Prostate gland (tissue), 2 donors: ENCODE data around the gene CDK9. TPM values are rescaled to one million over a fixed set of nuclear protein-coding genes. Genes with fewer than 3 reads are reported as not detected.

ENCODE experiments used
- DNase-seq: peaks from one replicate; pipeline ENCODE4 v3.0.0-alpha.2; 2019; ENCODE audit warnings: low spot score
- H3K27ac ChIP-seq, 2 donors: fragments of 200-600 bp; sonication (generic); 2 replicates each; pipeline ENCODE4 v1.5.1; 2017 to 2019
- H3K27me3 ChIP-seq: fragments of 200-600 bp; sonication (generic); replicated peaks from 2 replicates; pipeline ENCODE4 v1.5.1; 2019; ENCODE audit not compliant: insufficient read depth
- H3K36me3 ChIP-seq, 2 donors: fragments of 200-600 bp; sonication (generic); 1 replicate in 1 of 2; 2 replicates in 1 of 2; pipeline versions ENCODE4 v1.5.1 to v1.8.1; 2017 to 2019
- H3K4me1 ChIP-seq: fragments of 200-600 bp; sonication (generic); replicated peaks from 2 replicates; pipeline ENCODE4 v1.5.1; 2019
- H3K4me3 ChIP-seq, 2 donors: fragments of 200-600 bp; sonication (generic); 2 replicates each; pipeline ENCODE4 v1.5.1; 2017 to 2019
- H3K9me3 ChIP-seq: fragments of 200-600 bp; sonication (generic); 2 replicates; pipeline ENCODE4 v1.5.1; 2017
- POLR2A ChIP-seq: fragments of 450-650 bp; IDR thresholded peaks from one replicate; pipeline ENCODE4 v1.6.1; 2016; ENCODE audit warnings: antibody characterized with exemption, mild to moderate bottlenecking
- POLR2AphosphoS5 ChIP-seq: sonication (generic); formaldehyde crosslinking; IDR thresholded peaks from one replicate; pipeline ENCODE4 v1.6.1; 2017; ENCODE audit warnings: antibody characterized with exemption
- WGBS: methylation state at CpG from one replicate; pipeline ENCODE4 v1.1.5; 2018; 5-methylcytosine and 5-hydroxymethylcytosine counted together
- intact Hi-C: fragments of 100-400 bp; cut with DNase I; formaldehyde crosslinking; loops from one replicate; pipeline ENCODE4 v1.14.2; 2022
- total RNA-seq, 2 donors: library from RNA; depleted of rRNA; stranded (reverse); fragments of >200 nt; gene quantifications; one replicate each; pipeline ENCODE4 v1.1.0, GENCODE V29; 2016
- TF ChIP-seq, protein P1 (sequence below), 4 experiments: fragments of 200-600 bp in 2 of 4; fragments of 450-650 bp in 2 of 4; sonication (generic) in 2 of 4; IDR thresholded peaks; 1 replicate in 3 of 4; 2 replicates in 1 of 4; pipeline ENCODE4 v1.5.1; 2016 to 2019; ENCODE audit warnings: antibody characterized with exemption in 4 of 4, mild to moderate bottlenecking in 2 of 4, moderate library complexity in 2 of 4

The CDK9 gene
- total RNA-seq, 2 donors from 2014 or later: 60.3 to 130 TPM

DNA sequence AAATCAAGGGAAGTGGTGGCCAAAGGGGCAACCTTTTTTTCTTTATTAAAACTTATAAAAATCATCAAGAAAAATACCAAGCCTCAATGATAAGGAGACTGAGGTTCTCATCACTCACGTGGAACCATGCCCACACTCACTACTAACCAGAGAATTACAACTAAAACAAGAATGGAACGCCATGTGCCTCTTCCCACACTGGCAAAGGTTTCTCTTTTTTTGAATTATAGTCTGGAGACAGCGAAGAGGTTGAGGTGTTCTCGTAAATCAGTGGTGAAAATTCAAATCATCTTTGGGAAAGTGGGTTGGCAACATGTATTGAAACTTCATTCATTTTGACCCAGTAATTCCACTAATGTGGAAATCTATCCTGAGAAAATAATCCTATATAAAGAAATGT is 36.3 kb downstream of the CDK9 start:
- TF ChIP-seq POLR2AphosphoS5 (peak; percentile 71), POLR2A (no peak)
- WGBS: 21% methylated on average over 4 of the region's 4 CpGs
- no peak for DNase-seq
- no peaks in the 10 kb centered on the region for H3K36me3 ChIP-seq
- H3K27me3 ChIP-seq: no peaks in the 10 kb centered on the region
- no peaks in the 10 kb centered on the region for H3K9me3 ChIP-seq
- H3K4me3 ChIP-seq: no peak overlapping the region
- no peaks in the 10 kb centered on the region for H3K4me1 ChIP-seq
- H3K27ac ChIP-seq: no peak overlapping the region
- intact Hi-C loops: no loop called here

DNA sequence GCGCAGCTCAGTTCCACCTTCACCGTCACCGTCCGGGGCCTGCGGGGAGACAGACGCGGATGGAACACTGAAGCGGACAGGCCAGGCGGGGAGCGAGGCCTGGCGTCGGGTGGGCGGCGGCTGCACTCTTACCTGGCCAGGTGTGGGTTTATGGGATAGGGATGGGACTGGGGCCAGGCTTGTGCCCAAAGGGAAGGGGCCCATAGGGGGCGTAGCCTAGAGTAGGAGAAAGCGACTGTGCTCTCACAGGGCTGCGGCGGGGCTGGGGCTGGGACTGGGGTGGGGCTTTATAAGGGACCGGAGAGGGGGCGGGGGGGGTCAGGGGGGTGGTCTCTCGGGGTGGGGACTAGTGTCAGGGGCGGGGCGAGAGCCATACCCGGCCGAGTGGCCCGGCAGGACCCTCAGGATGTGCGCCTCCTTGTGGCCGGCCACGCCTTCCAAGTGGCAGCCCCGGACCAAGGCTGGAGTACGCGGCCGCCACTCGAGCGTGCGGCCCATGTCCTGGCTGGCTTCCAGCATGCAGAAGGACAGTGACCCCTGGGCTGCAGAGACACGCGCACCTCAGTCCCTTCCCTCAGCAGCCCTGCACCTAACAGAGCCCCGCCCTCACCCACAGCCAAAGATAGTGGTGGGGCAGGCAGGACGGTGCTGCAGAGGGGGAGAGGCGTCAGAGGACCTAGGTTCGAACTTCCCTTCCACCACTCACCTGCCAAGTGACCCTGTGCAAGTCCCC is 39.7 kb downstream of the CDK9 start:
- no peaks in the 10 kb centered on the region for H3K9me3 ChIP-seq
- no peak for TF ChIP-seq POLR2AphosphoS5
- TF ChIP-seq, protein P1, sequence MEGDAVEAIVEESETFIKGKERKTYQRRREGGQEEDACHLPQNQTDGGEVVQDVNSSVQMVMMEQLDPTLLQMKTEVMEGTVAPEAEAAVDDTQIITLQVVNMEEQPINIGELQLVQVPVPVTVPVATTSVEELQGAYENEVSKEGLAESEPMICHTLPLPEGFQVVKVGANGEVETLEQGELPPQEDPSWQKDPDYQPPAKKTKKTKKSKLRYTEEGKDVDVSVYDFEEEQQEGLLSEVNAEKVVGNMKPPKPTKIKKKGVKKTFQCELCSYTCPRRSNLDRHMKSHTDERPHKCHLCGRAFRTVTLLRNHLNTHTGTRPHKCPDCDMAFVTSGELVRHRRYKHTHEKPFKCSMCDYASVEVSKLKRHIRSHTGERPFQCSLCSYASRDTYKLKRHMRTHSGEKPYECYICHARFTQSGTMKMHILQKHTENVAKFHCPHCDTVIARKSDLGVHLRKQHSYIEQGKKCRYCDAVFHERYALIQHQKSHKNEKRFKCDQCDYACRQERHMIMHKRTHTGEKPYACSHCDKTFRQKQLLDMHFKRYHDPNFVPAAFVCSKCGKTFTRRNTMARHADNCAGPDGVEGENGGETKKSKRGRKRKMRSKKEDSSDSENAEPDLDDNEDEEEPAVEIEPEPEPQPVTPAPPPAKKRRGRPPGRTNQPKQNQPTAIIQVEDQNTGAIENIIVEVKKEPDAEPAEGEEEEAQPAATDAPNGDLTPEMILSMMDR (IDR thresholded peaks at IDR 0.05): peak in 3 of 4 experiments; percentile 23 to 38 (median 26)
- no peaks in the 10 kb centered on the region for H3K27me3 ChIP-seq
- no peak overlapping the region for H3K27ac ChIP-seq
- peak; percentile 41 for DNase-seq
- no peaks in the 10 kb centered on the region for H3K4me1 ChIP-seq
- no peaks in the 10 kb centered on the region for H3K36me3 ChIP-seq
- intact Hi-C loops: no loop called here
- WGBS: 19% methylated on average over 41 of the region's 42 CpGs
- H3K4me3 ChIP-seq: no peak overlapping the region

DNA sequence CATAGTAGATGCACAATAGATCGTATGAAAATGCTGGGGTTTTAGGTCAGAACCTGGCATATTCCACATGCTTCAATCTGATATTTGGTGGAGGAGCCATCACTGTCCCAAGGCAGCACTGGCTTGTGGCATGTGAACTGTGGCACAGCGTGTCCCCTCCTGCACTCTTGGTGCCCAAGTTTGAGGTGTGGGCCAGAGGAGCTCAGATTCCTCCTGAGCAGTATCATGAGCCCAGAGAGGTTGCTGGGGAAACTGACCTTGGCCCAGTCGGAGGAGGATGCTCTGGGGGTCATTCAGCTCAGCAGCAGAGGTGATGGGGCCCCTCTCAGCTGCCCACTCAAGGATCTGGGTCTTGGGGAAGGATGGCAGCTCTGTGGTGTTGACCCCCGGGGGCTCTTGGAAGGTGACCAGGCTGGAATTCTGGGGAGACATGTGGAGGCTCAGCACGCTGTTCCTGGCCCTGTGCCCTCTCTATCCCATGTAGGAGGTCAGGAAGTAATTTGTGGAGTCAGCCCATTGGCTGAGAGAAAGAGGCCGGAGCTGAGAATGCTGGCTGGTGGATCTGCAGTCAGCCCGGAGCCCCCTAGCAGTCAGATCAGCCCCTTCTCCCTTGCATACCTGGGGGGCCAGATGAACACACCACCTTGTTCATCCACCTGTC is 40.5 kb downstream of the CDK9 start:
- H3K9me3 ChIP-seq: no peaks in the 10 kb centered on the region
- 56% methylated on average over 7 of the region's 7 CpGs for WGBS
- H3K4me1 ChIP-seq: no peaks in the 10 kb centered on the region
- no peak overlapping the region for H3K27ac ChIP-seq
- H3K4me3 ChIP-seq: no peak overlapping the region
- DNase-seq: no peak
- TF ChIP-seq POLR2AphosphoS5: no peak
- TF ChIP-seq, protein P1 (IDR thresholded peaks at IDR 0.05): no peak
- H3K27me3 ChIP-seq: no peaks in the 10 kb centered on the region
- intact Hi-C loops: no loop called here
- H3K36me3 ChIP-seq: no peaks in the 10 kb centered on the region

DNA sequence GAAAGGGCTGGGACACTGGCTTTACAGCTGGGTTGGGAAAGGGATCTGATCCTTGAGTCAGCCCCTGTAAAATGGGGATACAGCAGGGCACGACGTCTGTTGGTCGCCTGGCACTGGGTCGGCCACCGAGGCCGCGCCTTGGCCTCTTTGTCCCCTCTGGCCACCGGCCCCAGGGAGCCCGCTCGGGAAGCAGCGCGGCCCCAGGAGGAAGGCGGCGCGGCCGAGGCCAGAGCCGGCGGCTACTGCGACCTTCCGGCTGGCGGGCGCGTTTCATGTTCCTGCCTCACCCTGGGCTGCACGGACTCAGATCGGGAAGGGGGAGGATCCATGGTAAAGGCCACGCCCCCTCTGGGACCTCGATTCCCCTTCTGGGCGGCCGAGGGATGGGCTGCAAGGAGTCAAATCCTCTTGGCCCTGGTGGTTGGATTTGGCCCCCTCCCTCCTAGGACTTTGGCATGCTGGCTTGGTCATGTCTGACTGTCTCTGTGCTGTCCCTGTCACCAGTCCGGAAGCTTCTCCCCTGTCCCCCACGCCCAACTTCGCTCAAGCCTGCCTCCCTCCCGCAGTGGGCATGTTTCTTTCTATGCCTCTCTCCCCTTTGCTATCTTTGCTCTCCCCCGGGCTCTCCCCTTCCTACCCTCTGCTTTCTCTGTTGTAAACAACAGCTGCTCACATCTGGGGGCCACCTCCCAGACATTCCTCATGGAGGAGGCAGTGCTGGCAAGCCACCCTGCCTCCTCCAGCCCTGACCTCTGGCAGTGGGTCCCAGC is 42.6 kb downstream of the CDK9 start:
- WGBS: 9% methylated on average over 10 of the region's 34 CpGs
- peak; percentile 72 for TF ChIP-seq POLR2A
- TF ChIP-seq POLR2AphosphoS5: peak; percentile 52
- TF ChIP-seq, protein P1 (IDR thresholded peaks at IDR 0.05): peak in 1 of 4 experiments; percentile 13
- DNase-seq: peak; percentile 53
- Histone ChIP-seq H3K27ac (peak overlapping the region; percentile 57), H3K36me3 (no peaks in the 10 kb centered on the region), H3K4me3 (peak overlapping the region; percentile 15 to 16), H3K27me3 (no peaks in the 10 kb centered on the region), H3K4me1 (no peaks in the 10 kb centered on the region), H3K9me3 (no peaks in the 10 kb centered on the region)
- intact Hi-C loops: no loop called here

DNA sequence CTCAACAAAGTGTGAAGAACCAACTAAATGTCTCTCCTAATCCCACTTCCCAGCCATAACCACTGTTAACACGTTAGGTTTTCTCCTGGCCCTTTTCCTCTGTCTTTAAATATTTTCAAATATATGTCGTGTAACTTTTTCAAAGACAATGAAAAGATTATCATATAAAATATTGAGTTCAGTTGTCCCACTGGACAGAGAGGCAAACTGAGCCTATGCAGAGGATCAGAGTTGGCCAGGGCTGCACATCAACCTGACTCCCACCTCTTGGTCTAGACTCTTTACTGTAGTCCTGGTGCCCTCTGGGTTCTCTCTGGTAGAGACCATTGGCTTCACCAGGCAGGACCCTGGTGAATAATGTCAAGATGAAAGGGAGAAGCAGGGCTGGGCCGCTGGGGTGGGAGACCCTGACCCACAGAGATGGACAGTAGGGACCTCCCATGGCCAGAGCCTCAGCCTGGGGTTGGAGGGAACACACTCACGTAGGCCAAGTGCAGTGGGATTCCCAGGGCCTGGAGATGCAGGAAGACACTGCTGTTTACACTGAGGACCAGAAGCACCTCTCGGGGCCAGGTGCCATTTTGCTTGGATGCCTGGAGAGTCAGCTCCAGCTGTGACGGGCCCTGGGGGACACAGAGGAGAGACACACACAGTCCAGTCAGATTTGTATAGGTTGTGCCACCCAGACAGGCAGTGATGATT is 43.5 kb downstream of the CDK9 start:
- Histone ChIP-seq H3K36me3 (no peaks in the 10 kb centered on the region), H3K4me1 (no peaks in the 10 kb centered on the region), H3K9me3 (no peaks in the 10 kb centered on the region), H3K27me3 (no peaks in the 10 kb centered on the region), H3K4me3 (no peak overlapping the region), H3K27ac (peak overlapping the region; percentile 57)
- intact Hi-C loops: no loop called here
- no peak for DNase-seq
- TF ChIP-seq, protein P1 (IDR thresholded peaks at IDR 0.05): no peak
- TF ChIP-seq POLR2AphosphoS5 (no peak), POLR2A (no peak)
- WGBS: 89% methylated on average over 6 of the region's 6 CpGs
